GM18526 (cell line): ENCODE results near the gene CCDC187.

Experiments used
- POLR2A ChIP-seq: IDR thresholded peaks from 3 replicates; pipeline ENCODE4 v1.6.1; 2011; ENCODE audit not compliant: insufficient read length; ENCODE audit errors: extremely low read depth

Gene CCDC187

GRCh38 chr9:136311051-136312008 lies 7.4 kb upstream of the CCDC187 start:
- TF ChIP-seq POLR2A, result no peak

- TF ChIP-seq POLR2A, result no peak
Measured at GRCh38 chr9:136310273-136311030, 6.6 kb upstream of the CCDC187 start.

GRCh38 chr9:136309806-136310220 lies 5.9 kb upstream of the CCDC187 start:
- no peak for TF ChIP-seq POLR2A

GRCh38 chr9:136309101-136309801 lies 5.4 kb upstream of the CCDC187 start:
- TF ChIP-seq POLR2A, result no peak

- no peak for TF ChIP-seq POLR2A
Measured at GRCh38 chr9:136308702-136309053, 4.8 kb upstream of the CCDC187 start.

GRCh38 chr9:136308006-136308701 lies 4.3 kb upstream of the CCDC187 start:
- TF ChIP-seq POLR2A, result no peak

GRCh38 chr9:136307215-136307750 lies 3.4 kb upstream of the CCDC187 start:
- TF ChIP-seq POLR2A, result no peak

- no peak for TF ChIP-seq POLR2A
Measured at GRCh38 chr9:136306211-136307208, 2.6 kb upstream of the CCDC187 start.

- TF ChIP-seq POLR2A, result no peak
Measured at GRCh38 chr9:136305804-136306203, 1.9 kb upstream of the CCDC187 start.

- TF ChIP-seq POLR2A, result no peak
Measured at GRCh38 chr9:136304981-136305380, 1.1 kb upstream of the CCDC187 start.

- TF ChIP-seq POLR2A, result no peak
Measured at GRCh38 chr9:136304456-136304855, 562 bp upstream of the CCDC187 start.

- TF ChIP-seq POLR2A, result no peak
Measured at GRCh38 chr9:136303066-136303824, 649 bp downstream of the CCDC187 start.

- no peak for TF ChIP-seq POLR2A
Measured at GRCh38 chr9:136302527-136302926, 1.4 kb downstream of the CCDC187 start.
